GM18951 (cell line): Measurements from ENCODE around the gene CACNA1E.

Experiments
- POLR2A ChIP-seq: IDR thresholded peaks from 4 replicates; pipeline ENCODE4 v1.6.1; 2011; ENCODE audit warnings: mild to moderate bottlenecking; ENCODE audit not compliant: insufficient read length, insufficient read depth; ENCODE audit errors: extremely low read depth
- in situ Hi-C: fragments of 300-500 bp; cut with MboI; formaldehyde crosslinking; loops from one replicate; pipeline ENCODE4 v1.12.0; 2022; ENCODE audit warnings: low sequenced_read_pairs, mixed read lengths, inconsistent platforms; ENCODE audit not compliant: unreplicated experiment

Gene CACNA1E

DNA sequence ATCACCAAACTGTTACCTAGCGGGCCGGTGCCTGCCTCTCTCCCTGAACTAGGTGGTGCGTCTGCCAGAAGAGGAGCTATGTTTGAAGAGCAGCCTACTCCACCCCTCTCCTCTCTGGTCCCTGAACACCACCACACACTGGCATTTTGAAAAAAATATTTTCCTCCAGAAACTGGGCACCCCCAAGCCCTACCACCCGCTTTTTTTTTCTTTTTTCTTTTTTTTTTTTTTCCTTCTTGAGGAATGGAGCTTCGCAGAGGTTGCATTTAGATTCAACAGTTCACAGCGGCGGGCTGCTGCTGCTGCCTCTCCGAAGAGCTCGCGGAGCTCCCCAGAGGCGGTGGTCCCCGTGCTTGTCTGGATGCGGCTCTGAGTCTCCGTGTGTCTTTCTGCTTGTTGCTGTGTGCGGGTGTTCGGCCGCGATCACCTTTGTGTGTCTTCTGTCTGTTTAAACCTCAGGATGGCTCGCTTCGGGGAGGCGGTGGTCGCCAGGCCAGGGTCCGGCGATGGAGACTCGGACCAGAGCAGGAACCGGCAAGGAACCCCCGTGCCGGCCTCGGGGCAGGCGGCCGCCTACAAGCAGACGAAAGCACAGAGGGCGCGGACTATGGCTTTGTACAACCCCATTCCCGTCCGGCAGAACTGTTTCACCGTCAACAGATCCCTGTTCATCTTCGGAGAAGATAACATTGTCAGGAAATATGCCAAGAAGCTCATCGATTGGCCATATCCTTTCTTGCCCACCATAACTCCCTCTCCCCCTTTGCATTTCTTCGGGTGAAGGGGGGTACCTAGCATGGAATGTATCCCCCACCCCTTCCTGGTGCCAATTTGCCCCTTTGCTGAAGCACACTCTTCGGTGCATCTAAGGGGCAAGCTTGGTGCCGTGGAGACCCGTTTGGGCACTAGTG lies at the start of gene CACNA1E:
CACNA1E (plus strand) TSS at position 233 of the 911 bp plus-strand sequence; CDS start at position 461, 228 bp downstream.
- no peak for TF ChIP-seq POLR2A
- in situ Hi-C loops = loop anchor here (10.0 to 25.0 kb wide), 2 partner anchors 191 to 579 kb away; partner anchors contain the start of gene ZNF648

DNA sequence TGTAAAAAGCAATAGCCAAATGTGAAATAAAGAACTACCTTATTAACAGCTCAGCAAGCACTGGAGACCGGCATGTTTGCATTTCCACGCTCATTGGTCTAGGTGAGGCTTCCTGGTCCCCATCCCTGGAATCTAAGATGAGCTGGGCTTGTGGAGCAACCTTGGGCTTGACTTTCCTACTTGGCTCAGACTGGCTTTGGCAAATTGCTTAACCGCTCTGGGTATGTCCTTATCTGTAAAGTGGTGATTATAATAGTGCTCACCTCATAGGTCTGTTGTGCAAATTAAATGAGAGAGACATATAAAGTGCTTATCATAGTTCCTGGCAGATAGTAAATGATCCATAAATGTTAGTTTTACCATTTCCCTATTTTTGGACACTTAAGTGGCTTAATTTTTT lies 49.4 kb upstream of the CACNA1E start:
- no peak for TF ChIP-seq POLR2A
- in situ Hi-C loops = no loop called here

DNA sequence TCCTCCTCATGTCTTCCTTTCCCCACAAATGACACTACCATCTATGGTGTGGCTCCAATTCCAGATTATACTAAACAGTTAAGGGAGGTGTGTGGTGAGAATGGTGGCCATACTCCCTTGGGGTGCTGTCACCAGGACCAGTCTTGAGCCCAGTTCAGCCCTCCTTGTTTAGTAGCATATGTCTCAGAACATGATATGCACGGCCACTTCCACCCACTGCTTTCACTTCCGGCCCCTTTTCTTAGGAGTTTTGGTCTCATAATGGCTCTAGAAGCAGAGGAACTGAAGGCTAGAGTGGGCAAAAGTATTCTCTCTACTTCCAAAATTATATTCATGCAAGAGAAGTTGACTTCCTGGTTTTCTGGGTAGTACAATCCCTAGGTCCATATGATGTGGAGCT lies 45.3 kb upstream of the CACNA1E start:
- TF ChIP-seq POLR2A = no peak
- in situ Hi-C loops = no loop called here

DNA sequence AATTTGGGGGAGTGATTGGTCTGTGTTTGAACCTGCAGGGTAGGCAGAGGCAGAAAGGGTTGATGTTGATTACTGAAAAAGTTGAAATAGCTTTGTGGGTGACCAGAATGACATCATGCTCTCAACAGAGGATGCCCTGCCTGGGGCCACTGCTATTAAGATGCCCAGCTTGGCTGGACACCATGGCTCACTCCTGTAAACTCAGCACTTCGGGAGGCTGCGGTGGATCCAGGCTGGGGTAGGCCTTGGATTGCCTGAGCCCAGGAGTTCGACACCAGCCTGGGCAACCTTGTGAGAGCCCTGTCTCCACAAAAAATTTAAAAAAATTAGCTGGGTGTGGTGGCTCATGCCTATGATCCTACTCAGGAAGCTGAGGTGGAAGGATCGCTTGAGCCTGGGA lies 42.8 kb upstream of the CACNA1E start:
- in situ Hi-C loops = no loop called here
- TF ChIP-seq POLR2A = no peak

DNA sequence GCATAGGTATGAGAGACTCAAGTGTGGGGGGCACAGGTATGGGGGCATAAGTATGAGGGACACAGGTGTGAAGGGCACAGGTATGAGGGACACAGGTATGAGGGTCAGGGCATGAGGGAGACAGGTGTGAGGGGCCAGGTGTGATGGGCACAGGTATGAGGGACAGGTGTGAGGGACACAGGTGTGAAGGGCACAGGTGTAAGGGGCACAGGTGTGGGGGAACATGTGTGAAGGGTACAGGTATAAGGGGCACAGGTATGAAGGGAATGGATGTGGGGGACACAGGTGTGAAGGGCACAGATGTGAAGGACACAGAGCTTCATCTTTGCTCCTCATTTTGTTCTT lies 41.2 kb upstream of the CACNA1E start:
- in situ Hi-C loops = no loop called here

DNA sequence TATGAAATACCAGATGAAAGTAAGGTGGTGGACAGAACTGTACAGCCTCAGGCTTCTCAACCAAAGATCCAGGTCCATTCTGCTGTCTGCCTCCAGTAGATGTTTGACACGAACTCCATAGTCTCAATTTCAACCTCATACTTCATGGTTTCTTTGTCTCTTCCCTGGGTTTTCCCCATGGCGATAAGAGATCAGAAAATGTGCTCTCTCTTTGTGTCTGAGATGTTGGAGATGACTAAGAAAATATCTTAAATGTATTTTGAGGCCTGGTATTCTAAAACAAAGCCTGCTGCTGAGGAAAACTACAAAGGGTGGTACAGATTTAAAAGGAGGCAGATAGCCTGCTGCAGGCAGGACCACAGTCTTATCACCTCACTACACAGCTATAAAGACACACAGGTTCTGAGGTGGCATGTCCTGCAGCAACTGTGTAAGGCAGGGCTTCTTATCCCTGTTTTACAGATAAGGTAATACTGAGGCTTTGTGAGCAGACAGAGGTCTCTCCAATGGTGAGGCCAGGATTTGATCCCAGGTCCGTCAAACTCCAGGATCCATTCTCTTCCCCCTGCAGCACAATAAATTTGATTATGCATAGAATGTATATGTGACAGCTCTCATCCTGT lies 40.0 kb upstream of the CACNA1E start:
- in situ Hi-C loops = no loop called here
- TF ChIP-seq POLR2A = no peak

More for the DNA sequence above, 41.2 kb upstream of the CACNA1E start:
- no peak for TF ChIP-seq POLR2A

DNA sequence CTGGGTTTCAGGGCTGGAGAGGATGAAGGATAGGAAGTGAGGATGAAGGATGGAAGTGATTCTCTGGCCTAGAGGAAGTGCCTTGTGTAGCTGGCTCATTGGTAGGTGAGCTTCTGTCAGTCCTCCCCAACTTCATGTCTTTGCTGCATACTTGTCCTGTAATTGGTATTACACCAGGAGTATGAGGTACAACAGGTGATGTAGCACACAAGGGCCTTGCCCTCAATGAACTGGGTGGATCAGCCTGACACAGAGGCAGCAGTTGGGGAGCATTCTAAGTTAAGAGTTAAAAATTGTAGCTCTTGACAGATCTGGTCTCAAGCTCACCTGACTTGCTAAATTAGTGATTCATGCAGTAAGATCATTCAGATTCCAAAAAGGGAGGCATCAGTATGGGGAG lies 37.9 kb upstream of the CACNA1E start:
- in situ Hi-C loops = no loop called here
- no peak for TF ChIP-seq POLR2A

DNA sequence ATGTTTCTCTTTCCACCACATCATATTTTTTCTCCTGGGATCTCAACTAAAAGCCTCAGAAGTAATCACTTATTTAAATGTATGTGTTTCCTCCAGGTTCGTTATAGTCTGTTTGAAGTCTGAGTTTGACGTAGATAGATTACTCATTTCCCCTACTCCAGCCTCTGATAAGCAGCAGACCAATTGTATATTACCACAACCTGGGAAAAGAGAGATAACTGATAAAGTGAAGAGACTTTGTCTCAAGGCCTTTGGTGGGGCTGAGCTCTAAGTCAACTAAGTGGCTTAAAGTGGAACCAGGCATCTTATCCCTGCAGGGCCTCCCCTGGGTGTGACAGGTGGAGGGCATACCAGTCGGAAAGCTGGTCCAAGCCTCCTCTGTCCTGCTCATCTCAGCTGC lies 34.9 kb upstream of the CACNA1E start:
- no peak for TF ChIP-seq POLR2A
- in situ Hi-C loops = no loop called here

DNA sequence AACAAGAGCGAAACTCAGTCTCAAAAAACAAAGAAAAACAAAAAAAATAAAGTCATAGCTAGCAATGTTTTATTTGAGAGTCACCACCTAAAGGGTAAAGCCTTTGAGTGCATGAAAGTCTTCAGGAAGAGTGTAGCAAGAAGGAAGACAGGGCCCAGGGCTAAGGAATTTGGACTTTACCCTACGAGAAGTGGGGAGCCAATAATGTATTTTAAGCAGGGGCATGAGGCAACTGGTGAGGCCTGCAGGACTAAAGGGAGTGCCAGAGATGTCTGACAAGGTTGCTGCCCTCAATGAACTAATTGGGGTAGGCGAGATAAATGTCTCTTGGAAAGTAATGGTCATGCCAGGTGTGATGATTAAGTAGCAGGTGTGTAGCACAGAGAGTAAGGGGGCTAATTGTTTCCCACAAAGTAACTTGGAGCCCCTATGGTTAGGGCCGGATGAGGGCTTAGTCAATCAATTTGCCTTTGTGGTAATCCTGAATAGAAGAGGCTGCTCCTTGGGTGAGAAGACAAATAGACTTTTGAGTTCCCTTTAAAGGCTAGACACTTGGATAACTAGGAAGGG lies 31.6 kb upstream of the CACNA1E start:
- in situ Hi-C loops = no loop called here
- no peak for TF ChIP-seq POLR2A

DNA sequence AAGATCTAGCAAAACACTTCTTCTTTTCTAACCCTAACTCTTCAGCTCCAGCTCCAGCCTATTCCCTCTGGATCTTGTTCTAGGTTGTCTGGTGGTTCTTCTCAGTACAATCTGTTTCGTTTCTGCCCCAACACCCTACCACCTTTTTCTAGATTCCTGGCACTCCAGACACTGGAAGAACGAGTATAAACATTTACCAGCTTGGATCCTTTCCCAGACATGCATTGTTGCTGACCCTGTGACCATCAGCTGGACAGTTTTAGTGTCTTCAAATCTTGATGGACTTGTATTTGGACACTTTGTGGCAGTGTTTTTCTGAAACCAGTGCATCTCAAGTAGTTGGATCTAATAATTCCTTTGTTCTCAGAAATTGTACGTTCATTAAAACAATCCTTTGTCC lies 30.6 kb upstream of the CACNA1E start:
- TF ChIP-seq POLR2A = no peak
- in situ Hi-C loops = no loop called here

DNA sequence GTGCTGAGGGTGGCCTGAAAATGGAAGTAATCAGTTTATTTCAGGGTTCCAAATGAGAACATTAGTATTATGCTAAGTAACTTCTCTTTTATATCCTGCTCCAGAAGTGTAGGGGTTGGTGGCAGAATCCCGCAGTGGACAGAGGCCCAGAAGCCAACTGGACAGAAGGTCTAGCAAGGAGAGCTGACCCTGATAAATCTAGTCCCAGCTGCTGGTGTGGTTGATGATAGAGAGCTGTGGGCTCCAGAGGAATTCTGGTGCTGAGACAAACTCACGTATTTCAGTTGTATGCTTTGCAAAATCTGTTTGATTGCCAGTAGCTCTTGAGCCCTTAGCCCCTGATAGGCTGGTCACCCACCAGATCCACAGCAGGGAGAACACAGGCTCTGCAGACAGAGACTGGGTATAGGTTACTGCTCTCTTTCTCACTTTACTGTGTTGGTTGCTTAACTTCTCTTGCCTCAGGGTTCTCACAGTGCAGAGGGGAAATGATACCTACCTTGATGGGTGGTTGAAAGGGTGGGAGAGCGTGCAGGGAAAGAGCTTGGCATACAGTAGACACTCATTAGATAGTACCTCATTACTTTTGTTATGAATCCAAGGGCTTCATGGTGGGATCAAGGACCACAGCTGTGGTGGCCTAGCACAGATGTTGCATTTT lies 29.6 kb upstream of the CACNA1E start:
- in situ Hi-C loops = no loop called here

DNA sequence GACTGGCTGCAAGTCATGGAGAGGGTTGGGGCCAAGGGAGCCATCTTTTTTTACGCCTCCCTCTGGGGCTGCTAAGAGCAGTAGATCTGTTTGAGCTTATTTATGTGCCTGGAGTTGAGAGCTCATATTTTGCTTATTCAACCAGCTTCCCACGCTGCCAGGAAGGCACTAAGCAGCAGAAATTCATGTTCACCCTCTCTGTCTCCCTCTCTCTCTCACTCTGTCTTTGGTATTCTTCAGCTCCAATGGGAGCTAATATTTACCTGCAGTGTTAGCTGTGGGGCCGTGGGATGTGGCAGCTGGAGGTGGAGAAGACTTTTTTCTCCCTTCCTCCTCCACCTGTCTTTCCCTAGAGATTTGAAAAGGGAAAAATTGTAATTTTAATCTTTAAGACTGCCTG lies 26.8 kb upstream of the CACNA1E start:
- in situ Hi-C loops = no loop called here
- no peak for TF ChIP-seq POLR2A

More for the DNA sequence above, 29.6 kb upstream of the CACNA1E start:
- no peak for TF ChIP-seq POLR2A

DNA sequence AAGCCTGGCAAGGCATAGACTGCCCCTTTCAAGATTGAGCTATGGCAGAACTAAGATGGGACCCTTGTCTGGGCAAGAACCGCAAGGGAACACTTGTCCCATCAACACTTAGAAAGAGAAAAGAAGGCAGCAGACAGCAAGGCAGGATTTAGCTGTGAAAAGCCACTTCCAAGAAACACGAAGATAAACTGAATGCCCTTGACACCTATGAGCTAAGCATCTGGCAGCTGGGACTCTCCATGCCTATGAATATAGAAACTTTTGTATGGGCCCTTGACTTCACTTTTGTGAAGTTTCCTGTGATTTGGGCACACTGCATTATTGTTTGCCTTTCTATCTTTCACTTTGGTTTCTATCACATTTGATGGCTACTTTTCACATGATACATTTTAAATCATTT lies 24.9 kb upstream of the CACNA1E start:
- TF ChIP-seq POLR2A = no peak

DNA sequence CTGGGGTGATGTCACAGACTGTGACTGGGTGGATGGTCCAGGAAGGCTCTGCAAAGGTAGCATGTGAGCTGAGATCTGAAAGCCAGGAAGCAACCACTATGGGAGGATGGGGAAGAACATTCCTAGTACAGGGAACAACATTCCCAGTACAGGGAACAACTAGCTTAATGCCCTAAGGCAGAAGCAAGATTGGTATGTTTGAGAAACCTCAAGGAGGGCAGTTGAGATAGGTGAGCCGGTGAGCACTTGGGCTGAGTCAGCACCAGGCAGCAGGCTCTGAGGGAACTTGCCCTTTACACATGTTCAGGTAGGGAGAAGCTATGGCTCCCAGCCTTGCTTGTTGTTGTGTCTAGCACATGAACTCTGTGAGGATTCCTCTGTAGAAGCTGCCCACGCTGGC lies 24.2 kb upstream of the CACNA1E start:
- in situ Hi-C loops = no loop called here
- TF ChIP-seq POLR2A = no peak

More for the DNA sequence above, 24.9 kb upstream of the CACNA1E start:
- in situ Hi-C loops = no loop called here

DNA sequence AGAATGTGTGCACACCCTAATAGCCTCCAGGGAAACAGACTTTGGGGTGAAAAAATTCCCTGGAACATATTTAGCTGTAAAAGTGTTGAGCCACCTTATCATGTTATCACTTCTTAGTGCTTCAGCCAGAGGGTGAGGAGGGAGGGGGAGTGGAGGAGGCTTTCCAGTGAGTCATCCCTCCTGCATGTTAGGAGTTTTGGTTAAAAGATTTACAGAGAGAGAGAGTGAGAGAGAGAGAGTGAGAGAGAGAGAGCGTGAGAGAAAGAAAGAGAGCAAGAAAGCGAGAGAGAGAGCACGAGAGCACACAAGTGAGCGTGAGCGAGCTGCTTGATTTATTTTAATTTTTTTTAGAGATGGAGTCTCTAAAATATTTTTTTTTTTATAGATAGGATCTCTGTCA lies 13.5 kb upstream of the CACNA1E start:
- in situ Hi-C loops = loop anchor here (5.0 kb wide), 1 partner anchor 472 kb away; no protein-coding TSS in a partner anchor
- TF ChIP-seq POLR2A = no peak
